PC-3 (cell line): ENCODE measurements around the gene FLYWCH1. TPM values are rescaled to one million over a fixed set of nuclear protein-coding genes. Genes with fewer than 3 reads are reported as not detected.
A peak's percentile ranks its signal among the peaks of the same experiment; 100 is the strongest.

Source experiments
- ATAC-seq: fragments of 200-7000 bp; cut with Tn5 transposase; 2 replicates; pipeline ENCODE4 v1.9.1; 2020; ENCODE audit warnings: mild to moderate bottlenecking, moderate library complexity
- BruUV-seq: library from RNA; stranded (reverse); fragments of 400-500 nt; replicated peaks from 2 replicates; lab custom pipeline; 2021; lab: Mats Ljungman, UMichigan
- CTCF ChIA-PET: fragments of 300-600 bp; sonication (Branson Sonifier 250); formaldehyde crosslinking; loops from one replicate; lab custom pipeline; 2022; ENCODE audit warnings: antibody characterized with exemption; lab: Charles Lee
- POLR2A ChIA-PET: fragments of 300-600 bp; sonication (Branson Sonifier 250); formaldehyde crosslinking; loops from one replicate; lab custom pipeline; 2022; ENCODE audit warnings: antibody characterized with exemption; ENCODE audit not compliant: unreplicated experiment; lab: Charles Lee
- DNase-seq: peaks from one replicate; pipeline ENCODE4 v3.0.0-alpha.2; 2015
- H2AFZ ChIP-seq: fragments of 300-600 bp; sonication (generic); 2 replicates; pipeline ENCODE4 v1.6.0; 2016; ENCODE audit warnings: antibody characterized with exemption, low read length
- H3F3A ChIP-seq: fragments of 300-600 bp; sonication (generic); one replicate; pipeline ENCODE4 v1.6.0; 2017; ENCODE audit warnings: antibody characterized with exemption, low read length, control low read depth, mild to moderate bottlenecking; ENCODE audit not compliant: unreplicated experiment
- H3K27ac ChIP-seq: fragments of 300-600 bp; sonication (generic); 2 replicates; pipeline ENCODE4 v1.5.1; 2016; ENCODE audit warnings: mild to moderate bottlenecking, low read length
- H3K27me3 ChIP-seq: fragments of 300-600 bp; sonication (generic); 2 replicates; pipeline ENCODE4 v1.6.1; 2016; ENCODE audit warnings: low read length, mixed read lengths
- H3K36me3 ChIP-seq: fragments of 300-600 bp; sonication (generic); 2 replicates; pipeline ENCODE4 v1.6.1; 2016; ENCODE audit warnings: low read depth, mixed run types, low read length, mixed read lengths
- H3K4me1 ChIP-seq: fragments of 300-600 bp; sonication (generic); 2 replicates; pipeline ENCODE4 v1.5.1; 2016; ENCODE audit warnings: low read length; ENCODE audit not compliant: insufficient read depth
- H3K4me2 ChIP-seq: fragments of 300-600 bp; sonication (generic); 2 replicates; pipeline ENCODE4 v1.6.0; 2016; ENCODE audit warnings: low read length
- H3K4me3 ChIP-seq: fragments of 300-600 bp; sonication (generic); 2 replicates; pipeline ENCODE4 v1.5.1; 2016; ENCODE audit warnings: mild to moderate bottlenecking, low read length, mixed read lengths
- H3K79me2 ChIP-seq: fragments of 300-600 bp; sonication (generic); 2 replicates; pipeline ENCODE4 v1.6.1; 2017; ENCODE audit warnings: low read length, mixed read lengths
- H3K9ac ChIP-seq: fragments of 300-600 bp; sonication (generic); 2 replicates; pipeline ENCODE4 v1.6.0; 2016; ENCODE audit warnings: mild to moderate bottlenecking, low read length
- H3K9me2 ChIP-seq: fragments of 300-600 bp; sonication (generic); replicated peaks from 2 replicates; pipeline ENCODE4 v1.6.1; 2016; ENCODE audit warnings: mixed run types, low read length, mixed read lengths
- H3K9me3 ChIP-seq: fragments of 300-600 bp; sonication (generic); 2 replicates; pipeline ENCODE4 v1.6.1; 2016; ENCODE audit warnings: low read length, mixed read lengths
- H4K20me1 ChIP-seq: fragments of 300-600 bp; sonication (generic); 2 replicates; pipeline ENCODE4 v1.6.1; 2016; ENCODE audit warnings: low read length, mixed read lengths
- CTCF ChIP-seq: fragments of 300-600 bp; sonication (generic); conservative IDR thresholded peaks from 2 replicates; pipeline ENCODE4 v1.5.1; 2017; ENCODE audit warnings: antibody characterized with exemption, low read depth, mild to moderate bottlenecking, low read length
- EZH2 ChIP-seq: fragments of 300-600 bp; sonication (generic); IDR thresholded peaks from one replicate; pipeline ENCODE4 v1.6.1; 2017; ENCODE audit warnings: antibody characterized with exemption, mild to moderate bottlenecking, low read length; ENCODE audit not compliant: unreplicated experiment
- EZH2phosphoT487 ChIP-seq: fragments of 300-600 bp; sonication (generic); IDR thresholded peaks from 2 replicates; pipeline ENCODE4 v1.6.1; 2018; ENCODE audit warnings: mild to moderate bottlenecking, antibody characterized with exemption, low read length, borderline replicate concordance
- intact Hi-C: fragments of 100-400 bp; cut with micrococcal nuclease; formaldehyde crosslinking; loops from 2 replicates; pipeline ENCODE4 v1.9.0; 2023
- total RNA-seq: library from RNA; depleted of rRNA; stranded (reverse); fragments of >200 nt; gene quantifications from 2 replicates; pipeline ENCODE4 v1.2.3, GENCODE V29; 2014

FLYWCH1 gene
- total RNA-seq, 1 experiment from 2014 or later: 41.4 TPM

- no peak for DNase-seq
- H2AFZ ChIP-seq: no peak overlapping the region
- H3K4me2 ChIP-seq: peak overlapping the region; percentile 3; the same call in 1 of the 2 replicates
- no peak for ATAC-seq
- peaks cover 4% of the 10 kb centered on the region for H3F3A ChIP-seq
- no peaks in the 10 kb centered on the region for H3K9me3 ChIP-seq
- peaks cover 28% of the 10 kb centered on the region for H3K4me1 ChIP-seq
- peak overlapping the region; percentile 63 for H3K27ac ChIP-seq
- H3K36me3 ChIP-seq: no peaks in the 10 kb centered on the region
- H3K9ac ChIP-seq: no peak overlapping the region
- TSS peak; percentile 45 for BruUV-seq
- no peaks in the 10 kb centered on the region for H3K9me2 ChIP-seq
- H4K20me1 ChIP-seq: no peaks in the 10 kb centered on the region
- H3K27me3 ChIP-seq: no peaks in the 10 kb centered on the region
- no peak overlapping the region for H3K4me3 ChIP-seq
- ChIA-PET CTCF (no interaction called here), POLR2A (no interaction called here)
- no peak for TF ChIP-seq EZH2
- peaks cover 17% of the 10 kb centered on the region for H3K79me2 ChIP-seq
- intact Hi-C loops: no loop called here
Measured at GRCh38 chr16:2915196-2915929, 3.6 kb downstream of the FLYWCH1 start.

GRCh38 chr16:2919511-2920255, 8.0 kb downstream of the FLYWCH1 start:
- ATAC-seq (no peak), DNase-seq (peak; percentile 74)
- H3K9me2 ChIP-seq: no peaks in the 10 kb centered on the region
- ChIA-PET CTCF (interaction anchor here (0.5 to 0.6 kb wide), 2 partner anchors 14 to 235 kb away, joined by 3 read pairs; no protein-coding TSS in a partner anchor), POLR2A (no interaction called here)
- no peaks in the 10 kb centered on the region for H3K27me3 ChIP-seq
- intact Hi-C loops: loop anchor here (1.0 to 2.0 kb wide), 2 partner anchors 14 to 45 kb away; no protein-coding TSS in a partner anchor
- no peaks in the 10 kb centered on the region for H3K79me2 ChIP-seq
- peaks cover 11% of the 10 kb centered on the region for H3K4me1 ChIP-seq
- no peaks in the 10 kb centered on the region for H3K9me3 ChIP-seq
- no peaks in the 10 kb centered on the region for H4K20me1 ChIP-seq
- H3K36me3 ChIP-seq: no peaks in the 10 kb centered on the region
- TF ChIP-seq EZH2phosphoT487 (no peak), CTCF (peak; percentile 85)
- H2AFZ ChIP-seq: no peak overlapping the region
- no peak overlapping the region for H3K4me2 ChIP-seq
- peaks cover 4% of the 10 kb centered on the region for H3F3A ChIP-seq
- H3K4me3 ChIP-seq: no peak overlapping the region
- BruUV-seq: no TSS peak
- no peak overlapping the region for H3K27ac ChIP-seq
- no peak overlapping the region for H3K9ac ChIP-seq

- Histone ChIP-seq H3K4me2 (no peak overlapping the region), H4K20me1 (no peaks in the 10 kb centered on the region), H3K36me3 (no peaks in the 10 kb centered on the region), H3K27me3 (no peaks in the 10 kb centered on the region), H3K9me2 (no peaks in the 10 kb centered on the region), H2AFZ (no peak overlapping the region), H3K79me2 (no peaks in the 10 kb centered on the region), H3K4me3 (no peak overlapping the region), H3K9ac (no peak overlapping the region), H3K4me1 (peaks cover 5% of the 10 kb centered on the region; the same call in 1 of the 2 replicates), H3K27ac (no peak overlapping the region), H3K9me3 (no peaks in the 10 kb centered on the region), H3F3A (no peaks in the 10 kb centered on the region)
- POLR2A ChIA-PET: no interaction called here
- no peak for DNase-seq
- no peak for ATAC-seq
- no TSS peak for BruUV-seq
- intact Hi-C loops: no loop called here
- CTCF ChIA-PET: interaction anchor here (0.6 to 0.7 kb wide), 2 partner anchors 24 to 49 kb away, joined by 3 to 5 read pairs; no protein-coding TSS in a partner anchor
- TF ChIP-seq EZH2phosphoT487 (no peak), CTCF (no peak), EZH2 (no peak)
Measured at GRCh38 chr16:2923481-2923880, 11.8 kb downstream of the FLYWCH1 start.
